ENCODE measurements around the gene CDK9. TPM values are rescaled to one million over a fixed set of nuclear protein-coding genes. Genes with fewer than 3 reads are reported as not detected.

The CDK9 gene
- total and polyA plus RNA-seq, 2 of the 4 experiments (the other 2 are of a cell fraction): 30.3 to 49.9 TPM

DNA sequence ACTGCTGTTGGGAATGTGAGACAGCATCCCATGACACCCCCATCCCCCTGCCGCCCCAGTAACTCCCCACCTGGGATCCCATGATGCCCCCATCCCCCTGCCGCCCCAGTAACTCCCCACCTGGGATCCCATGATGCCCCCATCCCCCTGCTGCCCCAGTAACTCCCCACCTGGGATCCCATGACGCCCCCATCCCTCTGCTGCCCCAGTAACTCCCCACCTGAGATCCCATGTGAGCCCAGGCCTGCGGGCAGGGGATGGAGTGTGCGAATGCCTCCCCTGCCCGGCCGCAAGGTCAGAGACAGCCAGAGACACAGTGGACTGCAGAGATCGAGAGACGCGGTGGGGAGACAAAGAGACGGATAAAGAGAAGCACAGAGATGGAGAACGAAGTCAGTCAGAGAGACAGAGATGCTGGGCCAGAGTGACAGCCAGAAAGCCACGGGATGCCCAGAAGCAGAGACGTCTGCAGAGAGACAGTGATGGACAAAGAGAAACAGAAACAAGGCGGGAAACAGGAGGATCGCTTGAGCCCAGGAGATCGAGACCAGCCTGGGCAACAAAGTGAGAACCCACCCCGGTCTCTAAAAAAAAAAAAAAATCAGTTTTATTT, 8.4 kb upstream of the CDK9 start:
- ChIA-PET POLR2A (ENCODE audit: unreplicated experiment) (no interaction called here), CTCF (no interaction called here)
- no peaks in the 10 kb centered on the region for H4K20me1 ChIP-seq (ENCODE audit: insufficient read depth, low read length)
- H2AK5ac ChIP-seq (ENCODE audit: low read depth, low read length): no peak overlapping the region
- no peak overlapping the region for H2BK120ac ChIP-seq (ENCODE audit: low read depth, low read length)
- H3K9ac ChIP-seq (ENCODE audit: low read depth, low read length): no peak overlapping the region
- no TSS peak for BruUV-seq (replicated peaks)
- H3K4me1 ChIP-seq (ENCODE audit: control insufficient read depth, insufficient read depth, low read length): no peaks in the 10 kb centered on the region
- in situ Hi-C loops (cut with MboI; ENCODE audit: low sequenced_read_pairs) (no loop called here), intact Hi-C loops (cut with micrococcal nuclease) (no loop called here), dilution Hi-C loops (cut with HindIII; ENCODE audit: low sequenced_read_pairs, unreplicated experiment) (no loop called here)
- no peak overlapping the region for H3K14ac ChIP-seq (replicated peaks; ENCODE audit: low read depth, low read length)
- no peak overlapping the region for H2BK5ac ChIP-seq (ENCODE audit: low read depth, low read length, poor library complexity, severe bottlenecking)
- DNase-seq (no peak), ATAC-seq (ENCODE audit: low read depth) (no peak)
- no peak overlapping the region for H3K27ac ChIP-seq (ENCODE audit: insufficient read depth, low read length)
- WGBS, 2 experiments (ENCODE audit: extremely low coverage in 2 of 2, insufficient read length in 1 of 2): 94% methylated on average over 7 of the region's 18 CpGs; no CpG with 5 or more reads in 1 of the 2 experiments
- no peak overlapping the region for H3K4me3 ChIP-seq (ENCODE audit: insufficient read depth, low read depth, low read length)
- H2AFZ ChIP-seq (replicated peaks; ENCODE audit: low read length, poor library complexity): no peak overlapping the region
- no peak overlapping the region for H2AK9ac ChIP-seq (replicated peaks; ENCODE audit: low read depth, low read length, poor library complexity)
- no peak overlapping the region for H3K18ac ChIP-seq (ENCODE audit: low read depth, low read length)
- no peaks in the 10 kb centered on the region for H3K36me3 ChIP-seq (ENCODE audit: control insufficient read depth, insufficient read depth, low read length)
- no peak overlapping the region for H4K5ac ChIP-seq (ENCODE audit: low read depth, low read length)
- H3K4me2 ChIP-seq (ENCODE audit: low read depth, low read length): no peak overlapping the region
- H3K56ac ChIP-seq (ENCODE audit: extremely low read depth, insufficient read depth, low read length): no peak overlapping the region
- no peak overlapping the region for H4K91ac ChIP-seq (ENCODE audit: insufficient read depth, low read depth, low read length)
- H3K79me1 ChIP-seq (ENCODE audit: low read depth in 1 of 2, low read length in 2 of 2): no peaks in the 10 kb centered on the region
- H4K8ac ChIP-seq (ENCODE audit: low read depth in 2 of 2, low read length in 2 of 2): no peak overlapping the region
- no peak overlapping the region for H2BK15ac ChIP-seq (ENCODE audit: low read depth, low read length)
- H3K9me3 ChIP-seq (ENCODE audit: control insufficient read depth, insufficient read depth, low read length): no peaks in the 10 kb centered on the region
- H3K4ac ChIP-seq (ENCODE audit: low read depth, low read length): no peak overlapping the region
- no peak overlapping the region for H2BK20ac ChIP-seq (ENCODE audit: low read depth, low read length)
- no peak overlapping the region for H3K23ac ChIP-seq (ENCODE audit: low read depth, low read length)
- no peaks in the 10 kb centered on the region for H3K9me1 ChIP-seq (ENCODE audit: insufficient read depth, low read length)
- no peak for TF ChIP-seq MAFK (IDR thresholded peaks at IDR 0.05; ENCODE audit: low read depth, low read length)
- TF ChIP-seq, protein P1, sequence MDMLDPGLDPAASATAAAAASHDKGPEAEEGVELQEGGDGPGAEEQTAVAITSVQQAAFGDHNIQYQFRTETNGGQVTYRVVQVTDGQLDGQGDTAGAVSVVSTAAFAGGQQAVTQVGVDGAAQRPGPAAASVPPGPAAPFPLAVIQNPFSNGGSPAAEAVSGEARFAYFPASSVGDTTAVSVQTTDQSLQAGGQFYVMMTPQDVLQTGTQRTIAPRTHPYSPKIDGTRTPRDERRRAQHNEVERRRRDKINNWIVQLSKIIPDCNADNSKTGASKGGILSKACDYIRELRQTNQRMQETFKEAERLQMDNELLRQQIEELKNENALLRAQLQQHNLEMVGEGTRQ (IDR thresholded peaks at IDR 0.05; ENCODE audit: low read depth, low read length): no peak
- TF ChIP-seq MAZ (IDR thresholded peaks at IDR 0.05; ENCODE audit: borderline replicate concordance, low read depth, low read length): no peak
- no peak for TF ChIP-seq RFX5 (IDR thresholded peaks at IDR 0.05; ENCODE audit: low read depth, low read length)
- TF ChIP-seq, protein P2, sequence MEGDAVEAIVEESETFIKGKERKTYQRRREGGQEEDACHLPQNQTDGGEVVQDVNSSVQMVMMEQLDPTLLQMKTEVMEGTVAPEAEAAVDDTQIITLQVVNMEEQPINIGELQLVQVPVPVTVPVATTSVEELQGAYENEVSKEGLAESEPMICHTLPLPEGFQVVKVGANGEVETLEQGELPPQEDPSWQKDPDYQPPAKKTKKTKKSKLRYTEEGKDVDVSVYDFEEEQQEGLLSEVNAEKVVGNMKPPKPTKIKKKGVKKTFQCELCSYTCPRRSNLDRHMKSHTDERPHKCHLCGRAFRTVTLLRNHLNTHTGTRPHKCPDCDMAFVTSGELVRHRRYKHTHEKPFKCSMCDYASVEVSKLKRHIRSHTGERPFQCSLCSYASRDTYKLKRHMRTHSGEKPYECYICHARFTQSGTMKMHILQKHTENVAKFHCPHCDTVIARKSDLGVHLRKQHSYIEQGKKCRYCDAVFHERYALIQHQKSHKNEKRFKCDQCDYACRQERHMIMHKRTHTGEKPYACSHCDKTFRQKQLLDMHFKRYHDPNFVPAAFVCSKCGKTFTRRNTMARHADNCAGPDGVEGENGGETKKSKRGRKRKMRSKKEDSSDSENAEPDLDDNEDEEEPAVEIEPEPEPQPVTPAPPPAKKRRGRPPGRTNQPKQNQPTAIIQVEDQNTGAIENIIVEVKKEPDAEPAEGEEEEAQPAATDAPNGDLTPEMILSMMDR (conservative IDR thresholded peaks at IDR 0.05; ENCODE audit: low read depth, low read length): no peak
- TF ChIP-seq CHD1 (IDR thresholded peaks at IDR 0.05; ENCODE audit: low read depth, low read length): no peak
- no peak for TF ChIP-seq SMC3 (IDR thresholded peaks at IDR 0.05; ENCODE audit: low read depth, low read length)
- TF ChIP-seq POLR2A (IDR thresholded peaks at IDR 0.05; ENCODE audit: low read depth, low read length): no peak
- no peak for TF ChIP-seq CEBPB (IDR thresholded peaks at IDR 0.05; ENCODE audit: low read depth, low read length)
- no peak for TF ChIP-seq NFE2L2 (IDR thresholded peaks at IDR 0.05; ENCODE audit: low read depth, low read length)
- TF ChIP-seq FOS (IDR thresholded peaks at IDR 0.05; ENCODE audit: low read depth, low read length): no peak
- TF ChIP-seq RAD21 (IDR thresholded peaks at IDR 0.05; ENCODE audit: low read length): no peak
- TF ChIP-seq, protein P3, sequence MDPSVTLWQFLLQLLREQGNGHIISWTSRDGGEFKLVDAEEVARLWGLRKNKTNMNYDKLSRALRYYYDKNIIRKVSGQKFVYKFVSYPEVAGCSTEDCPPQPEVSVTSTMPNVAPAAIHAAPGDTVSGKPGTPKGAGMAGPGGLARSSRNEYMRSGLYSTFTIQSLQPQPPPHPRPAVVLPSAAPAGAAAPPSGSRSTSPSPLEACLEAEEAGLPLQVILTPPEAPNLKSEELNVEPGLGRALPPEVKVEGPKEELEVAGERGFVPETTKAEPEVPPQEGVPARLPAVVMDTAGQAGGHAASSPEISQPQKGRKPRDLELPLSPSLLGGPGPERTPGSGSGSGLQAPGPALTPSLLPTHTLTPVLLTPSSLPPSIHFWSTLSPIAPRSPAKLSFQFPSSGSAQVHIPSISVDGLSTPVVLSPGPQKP (IDR thresholded peaks at IDR 0.05; ENCODE audit: borderline replicate concordance, low read depth, low read length): no peak
- no peak for TF ChIP-seq BHLHE40 (IDR thresholded peaks at IDR 0.05; ENCODE audit: low read depth, low read length)
- no peak for TF ChIP-seq RCOR1 (IDR thresholded peaks at IDR 0.05; ENCODE audit: insufficient replicate concordance, low read length)
- peaks cover 11% of the 10 kb centered on the region for H3K27me3 ChIP-seq (ENCODE audit: control insufficient read depth, insufficient read depth, low read length)
